Cardiac septum (tissue), 1 donor: Measurements from ENCODE around the gene RUNDC3A. TPM values are rescaled to one million over a fixed set of nuclear protein-coding genes. Genes with fewer than 3 reads are reported as not detected.
"Not testable (repeated sequence)": the region's sequence is repeated elsewhere in the genome, so short reads cannot be mapped to it uniquely, and the experiment has no call there.

Source experiments
- DNase-seq: peaks from one replicate; pipeline ENCODE4 v3.0.0-alpha.2; 2020; ENCODE audit warnings: low spot score
- intact Hi-C: fragments of 100-400 bp; cut with DNase I; formaldehyde crosslinking; loops from one replicate; pipeline ENCODE4 v1.14.0; 2022
- total RNA-seq: library from RNA; stranded (reverse); fragmentation: NEBNext Ultra II Directional; extraction: Animal tissue kit (Norgen Biotek cat#: 25700); gene quantifications from one replicate; pipeline ENCODE4 v1.2.1, GENCODE V29; 2021
- donor health status: DM: no; HTN: no; CAD: no.

RUNDC3A gene
- total RNA-seq, 1 donor from 2014 or later: 0.97 TPM

DNA sequence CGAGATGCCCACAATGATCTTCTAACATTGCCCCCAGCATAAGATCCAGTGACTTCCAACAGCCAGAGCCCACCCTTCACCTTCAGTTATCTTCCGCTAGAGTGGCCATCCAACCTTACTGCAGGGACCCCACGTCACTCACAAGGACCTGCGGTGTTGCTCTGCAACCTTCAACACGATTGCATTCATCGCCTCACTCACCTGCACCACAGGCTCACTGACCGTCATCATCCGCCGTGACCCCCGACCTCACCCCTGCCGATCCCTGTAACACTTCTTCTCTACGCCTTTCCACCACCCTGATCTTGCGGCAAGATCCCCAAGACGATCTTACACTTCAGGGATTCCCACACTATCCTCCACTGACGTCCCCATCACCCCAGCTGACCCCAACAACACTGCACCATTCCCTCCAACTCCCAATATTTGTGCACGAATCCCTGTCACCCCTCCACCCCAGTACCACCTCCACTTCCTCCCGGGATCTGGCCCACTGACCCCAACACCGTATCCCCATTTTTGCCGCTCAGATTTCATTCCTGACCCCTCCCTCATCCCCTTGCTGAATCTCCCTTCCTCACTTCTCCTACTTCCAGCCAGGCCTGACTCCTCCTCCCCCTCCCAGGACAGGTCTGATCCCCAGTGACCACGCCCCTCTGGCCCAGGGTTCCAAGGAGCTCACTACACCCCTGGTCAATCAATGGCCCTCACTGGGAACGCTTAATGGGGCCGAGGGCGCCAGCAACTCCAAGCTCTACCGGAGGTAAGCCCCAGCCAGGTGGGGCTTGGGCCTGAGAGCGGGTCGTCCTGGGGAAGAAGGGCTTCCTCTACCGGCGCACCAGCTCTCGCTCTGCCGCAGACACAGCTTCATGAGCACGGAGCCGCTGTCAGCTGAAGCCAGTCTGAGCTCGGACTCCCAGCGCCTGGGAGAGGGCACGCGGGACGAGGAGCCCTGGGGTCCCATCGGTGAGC is 7.6 kb downstream of the RUNDC3A start:
- intact Hi-C loops: no loop called here
- no peak for DNase-seq

DNA sequence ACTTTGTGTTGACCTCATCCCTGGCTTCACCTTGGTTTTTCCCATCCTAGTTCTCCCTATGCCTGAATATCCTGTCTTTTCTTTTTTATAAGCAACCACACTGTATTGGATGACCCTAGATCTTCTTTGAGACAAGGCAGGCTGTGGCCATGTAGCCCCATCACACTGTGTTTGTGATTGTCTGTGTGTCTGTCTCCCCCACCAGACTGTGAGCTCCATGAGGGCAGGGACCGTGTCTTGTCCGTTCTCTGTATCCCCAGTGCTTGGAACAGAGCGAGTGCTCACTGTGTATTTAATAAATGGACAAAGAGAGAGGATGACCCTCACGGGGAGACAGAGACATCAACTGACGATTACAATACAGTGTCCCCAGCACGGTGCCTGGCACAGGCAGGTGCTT is 9.1 kb downstream of the RUNDC3A start:
- intact Hi-C loops: no loop called here
- no peak for DNase-seq

DNA sequence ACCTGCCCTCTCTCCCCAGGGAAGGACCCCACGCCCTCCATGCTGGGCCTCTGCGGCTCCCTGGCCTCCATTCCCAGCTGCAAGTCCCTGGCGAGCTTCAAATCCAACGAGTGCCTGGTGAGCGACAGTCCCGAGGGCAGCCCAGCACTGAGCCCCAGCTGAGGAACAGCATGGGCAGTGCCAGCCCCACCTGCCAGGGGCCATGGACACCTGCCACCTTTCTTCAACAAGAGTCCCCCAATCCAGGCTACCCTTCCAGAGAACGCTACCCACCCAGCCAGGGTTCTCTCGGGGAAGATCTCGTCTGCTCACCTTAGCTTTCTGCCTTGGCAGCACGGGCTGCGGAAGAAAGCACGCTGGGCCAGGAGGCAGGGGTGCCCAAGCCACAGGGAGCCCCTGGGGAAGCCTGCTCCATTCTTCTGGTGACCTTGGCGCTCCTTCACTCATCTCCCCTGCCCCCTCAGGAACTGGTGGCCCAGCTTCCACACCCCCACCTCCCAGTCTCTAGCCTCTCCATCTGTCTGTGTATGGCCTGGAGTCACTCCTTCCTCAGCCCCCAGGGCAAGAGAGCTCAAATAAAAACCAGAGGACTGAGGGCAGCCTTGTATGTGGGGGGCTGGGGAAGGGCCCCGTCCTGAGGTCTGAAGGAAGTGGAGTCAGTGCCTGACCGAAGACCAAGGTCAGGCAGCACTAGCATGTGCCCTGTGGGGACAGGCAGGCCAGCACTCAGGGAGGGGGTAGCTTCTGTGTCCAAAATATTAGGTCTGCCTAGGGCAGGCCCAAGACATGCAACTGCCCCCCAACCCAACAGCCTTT is 9.9 kb downstream of the RUNDC3A start:
- intact Hi-C loops: no loop called here
- no peak for DNase-seq

DNA sequence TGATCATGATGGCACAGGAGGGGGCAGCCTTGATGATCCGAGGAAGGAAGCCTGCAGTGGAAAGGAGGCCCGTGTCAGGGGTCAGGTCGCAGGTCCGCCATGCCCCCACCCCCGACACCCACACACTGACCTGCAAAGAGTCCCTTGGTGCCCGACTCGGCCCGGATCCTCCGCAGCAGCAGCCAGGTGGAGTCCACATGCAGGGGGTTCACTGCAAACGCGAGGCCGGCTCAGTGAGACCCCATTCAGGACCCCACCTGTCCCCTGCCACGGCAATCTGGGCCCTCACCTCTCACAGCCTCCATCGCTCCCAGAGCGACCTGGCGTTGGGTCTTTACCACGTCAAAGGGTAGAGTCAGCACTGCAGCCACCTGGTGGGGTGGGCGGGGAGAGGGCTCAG is 11.7 kb downstream of the RUNDC3A start:
- intact Hi-C loops: no loop called here
- DNase-seq: no peak

DNA sequence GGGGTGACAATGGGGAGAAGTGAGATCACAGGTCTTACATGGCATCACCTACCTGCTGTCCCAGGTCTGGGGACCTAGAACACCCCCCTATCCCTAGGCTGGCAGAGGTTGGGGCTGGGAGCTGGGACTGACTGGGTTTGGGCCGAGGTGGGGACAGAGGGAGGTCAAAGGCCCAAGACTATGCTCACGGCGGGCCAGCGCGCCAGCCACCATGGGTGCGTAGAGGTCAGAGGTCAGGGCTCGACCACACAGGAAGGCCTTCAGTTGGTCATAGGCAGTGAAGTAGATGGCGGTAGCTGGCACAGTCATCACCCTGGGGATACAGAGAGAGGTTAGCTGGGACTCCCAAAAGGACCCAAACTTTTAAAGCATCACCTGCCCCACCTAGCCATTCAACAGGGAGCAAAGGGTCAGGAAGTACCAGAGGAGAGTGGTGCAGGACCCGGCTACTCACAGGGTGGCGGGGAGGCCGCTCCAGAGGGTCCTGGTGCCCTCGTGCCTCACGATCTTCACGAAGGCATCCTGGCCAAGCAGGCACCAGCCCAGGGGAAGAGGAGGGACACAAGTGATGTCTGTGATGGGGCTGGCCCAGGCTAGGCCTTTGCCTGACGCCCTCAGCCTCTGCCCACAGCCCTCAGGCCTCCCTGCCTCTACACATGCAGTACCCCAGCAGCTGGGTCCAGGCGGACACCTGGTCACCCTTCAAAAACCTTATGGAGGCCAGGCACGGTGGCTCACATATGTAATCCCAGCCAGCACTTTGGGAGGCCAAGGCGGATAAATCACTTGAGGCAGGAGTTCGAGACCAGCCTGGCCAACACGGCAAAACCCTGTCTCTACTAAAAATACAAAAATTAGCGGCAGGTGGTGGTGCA is 13.1 kb downstream of the RUNDC3A start:
- DNase-seq: no peak
- intact Hi-C loops: no loop called here

DNA sequence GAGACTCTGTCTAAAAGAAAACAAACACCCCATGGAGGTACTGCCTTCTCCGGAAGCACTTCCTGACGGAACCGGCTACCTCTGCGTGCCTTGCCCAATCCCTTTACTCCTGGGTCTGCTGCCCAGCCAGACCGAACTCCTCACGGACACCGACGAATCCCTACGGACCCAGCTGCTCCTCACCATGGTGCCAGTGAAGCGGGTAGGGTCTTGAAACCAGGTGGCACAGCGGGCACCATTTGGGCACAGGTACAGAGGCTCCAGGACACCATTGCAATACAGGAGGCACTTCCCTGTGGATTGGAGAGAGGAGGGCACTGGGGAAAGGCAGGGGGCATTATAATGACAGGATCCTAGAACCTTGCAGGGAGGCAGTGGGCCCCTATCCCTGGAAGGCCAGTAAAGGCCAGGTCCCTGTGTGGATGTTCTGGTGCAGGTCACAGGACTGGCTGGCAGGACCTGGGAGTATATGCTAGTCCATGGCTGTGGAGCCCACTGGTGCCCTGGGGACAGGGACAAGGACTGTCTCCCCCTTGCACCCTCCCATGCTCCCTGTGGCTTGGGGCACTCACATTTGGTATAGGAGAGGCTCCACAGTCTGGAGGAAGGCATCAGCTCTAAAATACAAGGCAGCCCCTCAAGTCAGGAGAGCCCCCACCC is 14.0 kb downstream of the RUNDC3A start:
- intact Hi-C loops: no loop called here
- DNase-seq: no peak

GRCh38 chr17:44323359-44324091 is 15.1 kb downstream of the RUNDC3A start:
- intact Hi-C loops: loop anchor here (2.0 kb wide), 2 partner anchors 21 to 181 kb away; partner anchors contain the start of gene GRN
- no peak for DNase-seq

- intact Hi-C loops: loop anchor here (2.0 kb wide), 2 partner anchors 21 to 181 kb away; partner anchors contain the start of gene GRN
- no peak for DNase-seq
Measured at GRCh38 chr17:44324092-44324570, 15.7 kb downstream of the RUNDC3A start.

GRCh38 chr17:44324571-44325275 is 16.3 kb downstream of the RUNDC3A start, which contains the start of gene SLC25A39:
TSS of gene SLC25A39 (minus strand) at chr17:44324823. CDS start at chr17:44323562, 1,261 bp downstream.
- peak; percentile 99 for DNase-seq
- intact Hi-C loops: loop anchor here (2.0 kb wide), 2 partner anchors 20 to 182 kb away; partner anchors contain the start of gene GRN

GRCh38 chr17:44326861-44327444 is 18.6 kb downstream of the RUNDC3A start:
- DNase-seq: peak; percentile 98
- intact Hi-C loops: loop anchor here (1.0 kb wide), 1 partner anchor 109 kb away; no protein-coding TSS in a partner anchor

- intact Hi-C loops: loop anchor here (1.0 kb wide), 1 partner anchor 110 kb away; no protein-coding TSS in a partner anchor
Measured at GRCh38 chr17:44327715-44328449, 19.5 kb downstream of the RUNDC3A start.

GRCh38 chr17:44329516-44329915 is 21.1 kb downstream of the RUNDC3A start:
- DNase-seq, intact Hi-C loops: not testable (repeated sequence)

More at GRCh38 chr17:44327715-44328449, 19.5 kb downstream of the RUNDC3A start:
- no peak for DNase-seq

GRCh38 chr17:44330263-44330662 is 21.9 kb downstream of the RUNDC3A start:
- intact Hi-C loops: loop anchor here (2.0 kb wide), 1 partner anchor 119 kb away; no protein-coding TSS in a partner anchor
- not testable (repeated sequence) for DNase-seq

DNA sequence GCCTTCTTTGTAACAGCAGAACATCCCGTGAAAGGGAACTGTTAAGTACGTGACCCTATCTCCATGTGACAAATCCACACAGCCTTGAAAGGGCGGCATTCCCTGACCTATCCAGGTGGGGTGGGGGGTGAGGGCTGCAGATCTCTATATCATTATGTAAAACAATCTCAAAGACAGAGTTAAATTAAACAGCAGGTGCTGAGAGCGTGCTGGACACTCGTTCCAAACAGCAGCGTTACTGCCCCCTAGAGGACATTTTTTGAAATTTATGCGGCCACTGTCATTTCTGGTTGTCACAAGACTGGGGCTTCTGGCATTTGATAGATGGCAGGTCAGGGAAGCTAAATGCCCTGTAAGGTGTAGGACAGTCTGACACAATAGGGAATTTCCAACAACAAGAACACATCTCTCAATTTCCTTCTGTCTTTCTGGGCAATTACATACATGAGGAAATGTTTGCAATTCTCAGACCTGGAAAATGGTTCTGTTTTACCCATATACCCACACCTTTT is 22.9 kb downstream of the RUNDC3A start:
- intact Hi-C loops: loop anchor here (2.0 kb wide), 1 partner anchor 121 kb away; no protein-coding TSS in a partner anchor
- DNase-seq: peak; percentile 84

- intact Hi-C loops: no loop called here
- DNase-seq: peak; percentile 88
Measured at GRCh38 chr17:44333371-44333770, 25.0 kb downstream of the RUNDC3A start.

DNA sequence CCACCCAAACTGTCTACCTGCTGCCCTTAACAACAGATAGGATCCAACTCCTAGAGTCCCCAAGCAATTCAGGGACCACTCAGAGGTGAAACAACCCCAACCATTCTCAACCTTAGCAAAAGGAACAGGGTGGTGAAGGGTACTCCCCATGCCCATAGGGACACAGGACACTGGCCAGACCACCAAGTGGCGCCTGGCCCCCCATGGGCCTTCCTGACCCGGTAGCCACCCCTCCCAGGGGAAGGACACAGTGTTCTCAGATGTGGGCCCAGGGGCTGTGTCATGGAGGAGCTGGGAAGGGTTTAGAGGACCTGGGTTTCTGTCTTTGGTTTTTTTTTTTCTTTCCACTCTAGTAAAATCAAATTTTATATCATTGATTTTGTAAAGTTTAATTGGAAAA is 25.9 kb downstream of the RUNDC3A start:
- intact Hi-C loops: no loop called here
- no peak for DNase-seq
